ENCODE measurements around the gene OTUB2.

Gene OTUB2

GRCh38 chr14:94045563-94046345 is 19.6 kb downstream of the OTUB2 start:
- TF ChIP-seq, protein P1, sequence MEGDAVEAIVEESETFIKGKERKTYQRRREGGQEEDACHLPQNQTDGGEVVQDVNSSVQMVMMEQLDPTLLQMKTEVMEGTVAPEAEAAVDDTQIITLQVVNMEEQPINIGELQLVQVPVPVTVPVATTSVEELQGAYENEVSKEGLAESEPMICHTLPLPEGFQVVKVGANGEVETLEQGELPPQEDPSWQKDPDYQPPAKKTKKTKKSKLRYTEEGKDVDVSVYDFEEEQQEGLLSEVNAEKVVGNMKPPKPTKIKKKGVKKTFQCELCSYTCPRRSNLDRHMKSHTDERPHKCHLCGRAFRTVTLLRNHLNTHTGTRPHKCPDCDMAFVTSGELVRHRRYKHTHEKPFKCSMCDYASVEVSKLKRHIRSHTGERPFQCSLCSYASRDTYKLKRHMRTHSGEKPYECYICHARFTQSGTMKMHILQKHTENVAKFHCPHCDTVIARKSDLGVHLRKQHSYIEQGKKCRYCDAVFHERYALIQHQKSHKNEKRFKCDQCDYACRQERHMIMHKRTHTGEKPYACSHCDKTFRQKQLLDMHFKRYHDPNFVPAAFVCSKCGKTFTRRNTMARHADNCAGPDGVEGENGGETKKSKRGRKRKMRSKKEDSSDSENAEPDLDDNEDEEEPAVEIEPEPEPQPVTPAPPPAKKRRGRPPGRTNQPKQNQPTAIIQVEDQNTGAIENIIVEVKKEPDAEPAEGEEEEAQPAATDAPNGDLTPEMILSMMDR (IDR thresholded peaks at IDR 0.05; ENCODE audit: extremely low read depth, missing control alignments): no peak
- no peak for DNase-seq (ENCODE audit: low spot score)

- DNase-seq (ENCODE audit: low spot score): no peak
Observed at GRCh38 chr14:94046696-94047250, 20.6 kb downstream of the OTUB2 start.

DNA sequence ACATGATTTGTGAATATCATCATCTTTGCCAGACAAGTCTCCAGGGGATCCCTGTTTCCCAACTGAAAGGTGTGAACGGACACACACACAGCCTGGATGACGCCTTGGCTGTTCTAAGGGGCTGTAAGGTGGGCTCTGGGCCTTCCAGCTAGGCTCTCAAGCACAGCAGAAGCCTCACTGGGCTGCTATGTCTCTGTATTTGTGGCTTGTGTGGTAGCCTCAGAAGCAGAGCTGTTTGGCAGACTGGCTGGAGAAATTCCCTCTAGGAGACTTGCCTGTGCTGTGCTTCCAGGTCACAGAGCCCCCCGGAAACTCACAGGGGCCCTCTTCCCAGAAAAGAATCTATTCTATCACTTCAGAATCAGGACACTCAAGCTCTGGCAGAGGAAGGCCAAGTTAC is 21.4 kb downstream of the OTUB2 start:
- TF ChIP-seq, protein P1 (IDR thresholded peaks at IDR 0.05; ENCODE audit: extremely low read depth, missing control alignments): no peak
- no peak for DNase-seq (ENCODE audit: low spot score)

More at GRCh38 chr14:94046696-94047250, 20.6 kb downstream of the OTUB2 start:
- TF ChIP-seq, protein P1 (IDR thresholded peaks at IDR 0.05; ENCODE audit: extremely low read depth, missing control alignments): no peak

GRCh38 chr14:94048691-94049624 is 22.8 kb downstream of the OTUB2 start:
- TF ChIP-seq, protein P1 (IDR thresholded peaks at IDR 0.05; ENCODE audit: extremely low read depth, missing control alignments): no peak
- DNase-seq (ENCODE audit: low spot score): no peak

- no peak for DNase-seq (ENCODE audit: low spot score)
- TF ChIP-seq, protein P1 (IDR thresholded peaks at IDR 0.05; ENCODE audit: extremely low read depth, missing control alignments): no peak
Observed at GRCh38 chr14:94049625-94050023, 23.5 kb downstream of the OTUB2 start.

- no peak for DNase-seq (ENCODE audit: low spot score)
- TF ChIP-seq, protein P1 (IDR thresholded peaks at IDR 0.05; ENCODE audit: extremely low read depth, missing control alignments): no peak
Observed at GRCh38 chr14:94050231-94050880, 24.2 kb downstream of the OTUB2 start.
